Keratinocyte (primary cell): ENCODE measurements around the gene BANP. TPM values are rescaled to one million over a fixed set of nuclear protein-coding genes. Genes with fewer than 3 reads are reported as not detected.
"Not testable (repeated sequence)": the region's sequence is repeated elsewhere in the genome, so short reads cannot be mapped to it uniquely, and the experiment has no call there.

Experiments used
- DNase-seq: peaks from one replicate; pipeline ENCODE4 v3.0.0-alpha.2; 2011; ENCODE audit warnings: low read depth, missing footprints, low spot score
- FAIRE-seq: peaks from 2 replicates; lab custom pipeline; 2011; peaks lifted over from hg19 to GRCh38; lab: Jason Lieb, UNC
- H2AFZ ChIP-seq: 2 replicates; pipeline ENCODE4 v1.6.0; 2012; ENCODE audit warnings: low read length, control low read depth, inconsistent platforms; ENCODE audit not compliant: control insufficient read depth
- H3K27ac ChIP-seq: 2 replicates; pipeline ENCODE4 v1.5.1; 2011; ENCODE audit warnings: low read length; ENCODE audit not compliant: control insufficient read depth, insufficient read depth
- H3K27me3 ChIP-seq: 3 replicates; pipeline ENCODE4 v1.6.0; 2011; ENCODE audit warnings: low read length; ENCODE audit not compliant: control insufficient read depth, insufficient read depth; ENCODE audit errors: extremely low read depth
- H3K36me3 ChIP-seq, 2 experiments: 2 replicates in 1 of 2; 3 replicates in 1 of 2; pipeline ENCODE4 v1.5.1; 2011; ENCODE audit warnings: low read length in 2 of 2, mild to moderate bottlenecking in 1 of 2; ENCODE audit not compliant: control insufficient read depth in 2 of 2, insufficient read depth in 2 of 2; ENCODE audit errors: extremely low read depth in 1 of 2
- H3K4me1 ChIP-seq: 3 replicates; pipeline ENCODE4 v1.5.1; 2011; ENCODE audit warnings: low read length; ENCODE audit not compliant: control insufficient read depth, insufficient read depth; ENCODE audit errors: extremely low read depth
- H3K4me2 ChIP-seq: 3 replicates; pipeline ENCODE4 v1.6.0; 2011; ENCODE audit warnings: low read depth, low read length; ENCODE audit not compliant: control insufficient read depth, insufficient read depth; ENCODE audit errors: extremely low read depth
- H3K4me3 ChIP-seq, 3 experiments: fragments of 200-600 bp in 1 of 3; sonication (generic) in 1 of 3; 2 replicates in 2 of 3; 3 replicates in 1 of 3; pipeline ENCODE4 v1.5.1; 2011 to 2016; ENCODE audit warnings: low read length in 3 of 3, mild to moderate bottlenecking in 3 of 3, control low read depth in 2 of 3, inconsistent platforms in 1 of 3, low read depth in 1 of 3, mixed read lengths in 1 of 3, mixed run types in 1 of 3, moderate library complexity in 1 of 3; ENCODE audit not compliant: control insufficient read depth in 2 of 3, insufficient read depth in 2 of 3; ENCODE audit errors: extremely low read depth in 1 of 3
- H3K79me2 ChIP-seq: 2 replicates; pipeline ENCODE4 v1.6.0; 2012; ENCODE audit warnings: low read length; ENCODE audit not compliant: control insufficient read depth, insufficient read depth
- H3K9ac ChIP-seq: 3 replicates; pipeline ENCODE4 v1.6.0; 2011; ENCODE audit warnings: low read length; ENCODE audit not compliant: control insufficient read depth, insufficient read depth; ENCODE audit errors: extremely low read depth
- H3K9me1 ChIP-seq: 3 replicates; pipeline ENCODE4 v1.6.0; 2011; ENCODE audit warnings: low read length; ENCODE audit not compliant: control insufficient read depth, insufficient read depth; ENCODE audit errors: extremely low read depth
- H3K9me3 ChIP-seq: 2 replicates; pipeline ENCODE4 v1.5.1; 2012; ENCODE audit warnings: low read depth, low read length; ENCODE audit not compliant: control insufficient read depth
- H4K20me1 ChIP-seq: 3 replicates; pipeline ENCODE4 v1.6.0; 2011; ENCODE audit warnings: low read length; ENCODE audit not compliant: control insufficient read depth, insufficient read depth; ENCODE audit errors: extremely low read depth
- dilution Hi-C: fragments of 300-500 bp; cut with MboI; formaldehyde crosslinking; loops from one replicate; pipeline ENCODE4 v1.7.0; 2020; ENCODE audit warnings: low sequenced_read_pairs; ENCODE audit not compliant: extremely low pct_ligation_motif_present
- polyA plus RNA-seq, 5 experiments: library from polyadenylated mRNA; depleted of rRNA in 3 of 5; stranded (reverse) in 3 of 5; stranded (forward) in 1 of 5; unstranded in 1 of 5; fragments of >200 nt; gene quantifications; 1 replicate in 1 of 5; 2 replicates in 3 of 5; 3 replicates in 1 of 5; pipeline versions ENCODE4 v1.2.1 to v1.2.3, GENCODE V29; 2011 to 2012; ENCODE audit warnings: missing spikeins in 2 of 5, low read depth in 1 of 5, low replicate concordance in 1 of 5

BANP gene
- polyA plus RNA-seq, 1 donor (not counting 4 experiments of a cell fraction or from before 2014, with no cell fraction given), result 10.8 TPM

DNA sequence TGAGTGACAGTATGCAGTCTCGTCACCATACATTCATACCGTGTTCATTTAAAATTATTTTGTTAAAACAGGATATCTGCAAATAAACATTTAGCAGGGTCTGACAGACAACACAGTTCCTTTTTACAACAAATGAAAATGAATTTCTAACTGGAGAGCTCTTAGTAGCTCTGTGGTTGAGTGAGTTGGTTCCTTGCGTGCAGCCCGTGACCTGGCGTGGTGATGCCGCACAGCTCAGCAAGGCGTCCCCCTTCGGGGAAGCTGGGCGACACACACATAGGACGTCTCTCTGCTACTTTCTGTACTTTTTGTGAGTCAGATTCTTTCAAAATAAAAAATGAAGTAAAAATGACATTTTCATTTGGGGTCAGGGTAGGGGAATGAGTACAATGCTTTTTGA, 86.1 kb downstream of the BANP start:
- not testable (repeated sequence) for FAIRE-seq

DNA sequence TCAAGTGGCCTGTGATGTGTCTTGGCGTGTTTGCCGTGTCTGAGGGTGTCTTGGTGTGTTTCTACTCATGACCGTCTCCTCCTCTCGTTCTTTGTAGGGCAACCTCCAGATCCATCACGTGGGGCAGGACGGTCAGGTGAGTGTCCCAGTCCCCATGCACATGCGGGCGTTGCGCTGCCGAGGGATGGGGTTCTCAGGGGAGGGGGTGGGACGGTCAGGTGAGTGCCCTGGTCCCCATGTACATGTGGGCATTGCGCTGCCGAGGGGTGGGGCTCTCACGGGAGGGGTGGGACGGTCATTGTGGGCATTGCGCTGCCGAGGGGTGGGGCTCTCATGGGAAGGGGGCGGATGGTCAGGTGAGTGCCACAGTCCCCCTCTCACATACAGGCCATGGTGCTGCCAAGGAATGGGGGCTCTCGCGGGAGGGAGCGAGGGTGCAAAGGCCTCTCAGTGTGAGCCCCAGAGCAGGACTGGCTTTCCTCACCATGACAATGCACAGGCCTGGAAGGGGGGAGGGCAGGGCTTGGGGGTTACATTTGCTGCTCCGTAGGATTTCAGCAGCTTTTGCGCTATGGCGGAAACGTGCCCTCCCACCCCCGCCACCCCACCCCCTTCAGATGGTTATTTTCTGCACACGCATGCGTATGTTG, 86.8 kb downstream of the BANP start:
- H3K4me1 ChIP-seq, FAIRE-seq, H3K36me3 ChIP-seq, H3K4me3 ChIP-seq, H3K79me2 ChIP-seq, H4K20me1 ChIP-seq, H3K27ac ChIP-seq, H3K27me3 ChIP-seq, dilution Hi-C loops, H3K9me3 ChIP-seq, H3K4me2 ChIP-seq, H2AFZ ChIP-seq, H3K9ac ChIP-seq, H3K9me1 ChIP-seq, DNase-seq: not testable (repeated sequence)

More for the DNA sequence above, 86.1 kb downstream of the BANP start:
- dilution Hi-C loops, H3K4me1 ChIP-seq, H3K9me3 ChIP-seq, H3K27me3 ChIP-seq, H3K36me3 ChIP-seq, H3K4me2 ChIP-seq, H3K9me1 ChIP-seq, H2AFZ ChIP-seq, H4K20me1 ChIP-seq, H3K4me3 ChIP-seq, H3K79me2 ChIP-seq, H3K9ac ChIP-seq, DNase-seq, H3K27ac ChIP-seq: not testable (repeated sequence)

- dilution Hi-C loops, H3K9ac ChIP-seq, DNase-seq, H3K4me3 ChIP-seq, H3K27ac ChIP-seq, H3K4me2 ChIP-seq, H3K4me1 ChIP-seq, H3K9me3 ChIP-seq, H3K27me3 ChIP-seq, H3K79me2 ChIP-seq, H3K36me3 ChIP-seq, FAIRE-seq, H3K9me1 ChIP-seq, H4K20me1 ChIP-seq, H2AFZ ChIP-seq: not testable (repeated sequence)
Observed at GRCh38 chr16:88038526-88038908, 87.3 kb downstream of the BANP start.
